Skeletal muscle tissue (tissue), 4 donors: ENCODE data around the gene NRG3. TPM values are rescaled to one million over a fixed set of nuclear protein-coding genes. Genes with fewer than 3 reads are reported as not detected.

ENCODE experiments used
- H3K27ac ChIP-seq: one replicate; pipeline ENCODE4 v1.7.0; 2013; ENCODE audit warnings: mild to moderate bottlenecking, low read depth, low read length, inconsistent platforms
- H3K27me3 ChIP-seq, 3 donors: one replicate each; pipeline ENCODE4 v1.7.0; 2013; ENCODE audit warnings: low read length in 3 of 3; ENCODE audit not compliant: control insufficient read depth in 3 of 3, insufficient read depth in 3 of 3
- H3K36me3 ChIP-seq, 3 donors: one replicate each; pipeline ENCODE4 v1.7.0; 2013; ENCODE audit warnings: low read length in 3 of 3; ENCODE audit not compliant: control insufficient read depth in 3 of 3, insufficient read depth in 3 of 3
- H3K4me1 ChIP-seq, 3 donors: one replicate each; pipeline ENCODE4 v1.7.0; 2013; ENCODE audit warnings: low read length in 3 of 3, mild to moderate bottlenecking in 3 of 3; ENCODE audit not compliant: control insufficient read depth in 3 of 3, insufficient read depth in 3 of 3
- H3K4me3 ChIP-seq, 3 donors: one replicate each; pipeline ENCODE4 v1.7.0; 2013; ENCODE audit warnings: low read length in 3 of 3
- H3K9ac ChIP-seq, 3 donors: one replicate each; pipeline ENCODE4 v1.7.0; 2013; ENCODE audit warnings: low read length in 3 of 3, mild to moderate bottlenecking in 3 of 3, moderate library complexity in 2 of 3, low read depth in 1 of 3
- H3K9me3 ChIP-seq, 3 donors: one replicate each; pipeline ENCODE4 v1.7.0; 2013; ENCODE audit warnings: low read length in 3 of 3; ENCODE audit not compliant: control insufficient read depth in 3 of 3
- total RNA-seq: library from RNA; depleted of rRNA; stranded (reverse); fragments of >200 nt; gene quantifications from one replicate; pipeline ENCODE4 v1.2.3, GENCODE V29; 2014
- donor health status: Osteomylitis.

NRG3 gene
- total RNA-seq, 1 donor from 2014 or later: not detected

DNA sequence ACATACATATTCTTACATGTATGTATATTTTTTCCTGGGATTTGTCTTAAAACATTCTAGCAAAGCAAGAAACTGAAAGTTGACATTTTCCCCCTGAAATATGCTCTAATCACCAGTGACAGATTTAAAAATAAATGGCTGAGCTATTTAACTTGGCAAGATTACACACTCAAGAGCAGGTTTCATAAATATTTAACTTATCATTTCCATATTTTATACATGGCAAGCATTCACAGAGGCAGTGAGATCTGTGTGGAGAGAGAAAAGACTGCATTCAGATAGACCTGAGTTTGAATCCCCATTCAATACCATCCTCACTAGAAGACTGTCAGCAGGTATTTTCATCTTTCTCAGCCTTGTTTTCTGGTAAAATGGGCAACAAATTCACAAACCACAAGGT, 1043.0 kb downstream of the NRG3 start:
- Histone ChIP-seq H3K36me3 (no peaks in the 10 kb centered on the region), H3K4me3 (no peak overlapping the region), H3K27me3 (no peaks in the 10 kb centered on the region), H3K27ac (no peak overlapping the region), H3K9me3 (no peaks in the 10 kb centered on the region), H3K9ac (no peak overlapping the region), H3K4me1 (no peaks in the 10 kb centered on the region)

DNA sequence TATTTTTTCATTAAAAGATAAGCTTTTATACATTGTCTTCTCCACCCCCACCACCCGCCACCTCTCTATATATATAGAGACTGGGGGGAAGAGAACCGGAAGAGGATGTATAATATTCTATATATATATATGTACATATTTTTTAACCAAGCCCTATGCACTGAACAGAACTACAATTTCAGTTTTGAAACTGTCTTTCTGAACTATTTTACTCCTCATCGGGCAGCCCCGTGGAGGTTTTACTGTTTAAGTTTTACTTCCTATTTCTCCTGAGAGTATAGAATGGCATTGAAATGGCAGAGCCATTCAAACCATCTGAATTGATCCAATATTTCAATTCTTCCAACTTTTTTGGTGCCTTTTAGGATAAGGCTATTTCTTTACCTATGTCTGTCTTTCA, 1047.1 kb downstream of the NRG3 start:
- Histone ChIP-seq H3K9ac (no peak overlapping the region), H3K27me3 (no peaks in the 10 kb centered on the region), H3K27ac (no peak overlapping the region), H3K4me3 (no peak overlapping the region), H3K4me1 (no peaks in the 10 kb centered on the region), H3K9me3 (no peaks in the 10 kb centered on the region), H3K36me3 (no peaks in the 10 kb centered on the region)

DNA sequence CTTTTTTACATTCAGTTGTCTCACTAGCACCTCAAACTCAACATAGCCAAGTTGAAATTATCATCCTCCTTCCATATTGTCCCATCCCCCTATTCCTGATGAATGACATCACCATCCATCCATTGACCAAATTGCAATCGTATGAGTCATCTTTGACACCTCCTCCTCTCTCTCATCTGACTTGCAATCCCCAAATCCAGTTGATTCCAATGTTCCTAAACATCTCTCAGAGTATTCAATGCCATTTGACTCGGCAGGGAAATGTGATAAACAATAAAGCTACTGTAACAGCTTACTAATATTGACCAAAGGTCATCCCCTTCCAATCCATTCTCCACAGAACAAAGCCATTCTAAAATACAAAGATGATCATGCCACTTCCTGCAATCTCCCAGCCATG, 1047.8 kb downstream of the NRG3 start:
- H3K4me1 ChIP-seq: no peaks in the 10 kb centered on the region
- H3K27me3 ChIP-seq: no peaks in the 10 kb centered on the region
- no peak overlapping the region for H3K9ac ChIP-seq
- H3K27ac ChIP-seq: no peak overlapping the region
- no peak overlapping the region for H3K4me3 ChIP-seq
- H3K36me3 ChIP-seq: no peaks in the 10 kb centered on the region
- no peaks in the 10 kb centered on the region for H3K9me3 ChIP-seq

DNA sequence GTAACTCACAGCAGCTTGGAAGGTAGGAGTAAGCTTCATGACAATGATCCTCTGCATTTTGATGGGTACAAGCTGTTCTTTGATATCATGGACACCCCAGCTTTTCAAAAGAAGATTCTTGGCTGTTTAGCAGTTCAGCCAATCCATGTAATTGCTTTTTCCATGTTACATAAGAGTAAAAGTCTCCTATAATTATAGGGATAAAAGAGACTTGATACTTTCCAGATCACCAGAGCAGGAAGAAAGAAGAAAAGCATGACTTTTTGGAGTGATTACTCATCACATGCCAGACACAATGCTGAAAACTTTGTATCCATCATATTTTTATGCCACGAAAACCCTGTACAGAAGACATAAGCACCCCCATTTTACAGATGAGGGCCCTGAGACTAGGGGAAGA, 1049.7 kb downstream of the NRG3 start:
- no peaks in the 10 kb centered on the region for H3K4me1 ChIP-seq
- H3K9ac ChIP-seq: no peak overlapping the region
- H3K9me3 ChIP-seq: no peaks in the 10 kb centered on the region
- no peak overlapping the region for H3K27ac ChIP-seq
- H3K4me3 ChIP-seq: no peak overlapping the region
- no peaks in the 10 kb centered on the region for H3K36me3 ChIP-seq
- no peaks in the 10 kb centered on the region for H3K27me3 ChIP-seq

DNA sequence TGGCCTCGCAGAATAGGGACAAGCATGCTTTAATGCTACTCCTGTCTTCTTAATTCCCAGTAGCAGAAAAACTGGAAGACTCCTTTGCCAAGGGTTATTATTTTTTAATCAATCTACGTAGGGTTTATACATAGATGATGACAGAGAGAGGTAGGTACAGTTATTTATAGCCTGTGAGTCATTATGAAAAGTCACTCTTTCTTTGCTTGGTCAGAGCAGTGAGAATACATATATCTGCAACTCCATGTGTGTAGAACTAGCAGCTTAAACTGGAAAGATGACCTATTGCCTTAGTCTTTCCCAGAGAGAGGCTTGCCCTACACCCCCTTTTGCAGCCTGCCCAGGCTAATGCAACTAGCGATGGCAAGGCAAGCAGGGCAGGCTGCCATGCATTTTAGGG, 1050.6 kb downstream of the NRG3 start:
- H3K9me3 ChIP-seq: no peaks in the 10 kb centered on the region
- H3K36me3 ChIP-seq: no peaks in the 10 kb centered on the region
- H3K4me3 ChIP-seq: no peak overlapping the region
- no peaks in the 10 kb centered on the region for H3K4me1 ChIP-seq
- H3K27ac ChIP-seq: no peak overlapping the region
- H3K27me3 ChIP-seq: no peaks in the 10 kb centered on the region
- H3K9ac ChIP-seq: no peak overlapping the region

DNA sequence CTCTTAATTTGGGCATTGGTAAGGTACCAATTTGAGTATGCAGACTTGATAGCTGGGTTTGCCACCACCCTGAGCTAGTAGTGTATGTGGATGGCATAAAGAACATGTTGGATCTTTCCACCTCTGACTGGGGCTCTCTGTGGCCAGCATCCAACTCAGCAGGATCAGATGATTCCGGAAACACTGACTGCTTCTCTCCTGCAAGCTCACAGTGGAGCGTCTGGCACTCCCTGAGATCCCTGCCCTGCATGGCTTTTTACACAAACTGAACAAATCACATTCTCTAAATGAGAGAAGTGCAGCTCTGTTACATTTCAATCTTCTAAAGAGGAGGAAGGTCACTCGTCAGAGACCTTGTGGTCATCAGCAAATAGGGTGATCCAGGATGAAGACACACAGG, 1057.5 kb downstream of the NRG3 start:
- H3K27ac ChIP-seq: no peak overlapping the region
- H3K9ac ChIP-seq: no peak overlapping the region
- no peak overlapping the region for H3K4me3 ChIP-seq
- no peaks in the 10 kb centered on the region for H3K27me3 ChIP-seq
- H3K36me3 ChIP-seq: no peaks in the 10 kb centered on the region
- H3K9me3 ChIP-seq: no peaks in the 10 kb centered on the region
- no peaks in the 10 kb centered on the region for H3K4me1 ChIP-seq

DNA sequence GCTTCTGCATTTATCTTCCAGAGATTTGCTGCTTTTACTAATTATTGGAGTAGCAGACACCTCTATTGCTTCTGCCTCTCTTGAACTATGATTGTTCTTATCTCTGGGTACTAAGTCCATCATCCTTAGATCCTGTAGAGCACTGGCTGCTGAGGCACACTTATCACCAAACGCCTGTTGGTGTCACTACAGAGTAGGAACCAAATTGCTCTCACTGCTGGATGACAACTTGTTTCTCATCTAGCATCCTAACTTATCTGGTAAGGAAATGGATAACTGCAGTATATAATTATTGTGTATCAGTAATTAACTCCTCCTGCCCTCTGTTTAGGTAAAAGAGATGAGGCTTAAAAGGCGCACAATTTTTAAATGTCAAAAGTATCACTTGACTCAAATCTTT, 1059.4 kb downstream of the NRG3 start:
- Histone ChIP-seq H3K4me3 (no peak overlapping the region), H3K36me3 (no peaks in the 10 kb centered on the region), H3K9me3 (no peaks in the 10 kb centered on the region), H3K4me1 (no peaks in the 10 kb centered on the region), H3K9ac (no peak overlapping the region), H3K27me3 (no peaks in the 10 kb centered on the region), H3K27ac (no peak overlapping the region)

DNA sequence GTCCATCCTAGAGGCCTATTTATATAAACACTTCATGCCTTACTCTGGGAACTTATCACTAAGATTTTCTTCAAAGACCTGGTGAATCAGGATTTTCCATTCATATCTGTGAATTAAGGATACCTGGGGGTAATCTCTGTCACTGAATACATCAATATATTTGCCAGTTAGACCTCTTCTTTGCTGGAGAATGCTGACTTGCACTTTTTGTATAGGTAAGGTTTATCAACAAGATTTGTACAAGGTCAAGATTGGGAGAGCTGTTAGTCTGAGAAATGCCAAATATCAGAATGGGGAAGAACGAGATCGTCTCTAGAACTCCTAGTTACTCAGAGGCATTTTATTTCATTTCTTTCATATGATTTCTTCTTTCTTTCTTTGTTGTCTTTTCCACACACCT, 1060.0 kb downstream of the NRG3 start:
- Histone ChIP-seq H3K27ac (no peak overlapping the region), H3K27me3 (no peaks in the 10 kb centered on the region), H3K36me3 (no peaks in the 10 kb centered on the region), H3K4me3 (no peak overlapping the region), H3K4me1 (no peaks in the 10 kb centered on the region), H3K9ac (no peak overlapping the region), H3K9me3 (no peaks in the 10 kb centered on the region)

DNA sequence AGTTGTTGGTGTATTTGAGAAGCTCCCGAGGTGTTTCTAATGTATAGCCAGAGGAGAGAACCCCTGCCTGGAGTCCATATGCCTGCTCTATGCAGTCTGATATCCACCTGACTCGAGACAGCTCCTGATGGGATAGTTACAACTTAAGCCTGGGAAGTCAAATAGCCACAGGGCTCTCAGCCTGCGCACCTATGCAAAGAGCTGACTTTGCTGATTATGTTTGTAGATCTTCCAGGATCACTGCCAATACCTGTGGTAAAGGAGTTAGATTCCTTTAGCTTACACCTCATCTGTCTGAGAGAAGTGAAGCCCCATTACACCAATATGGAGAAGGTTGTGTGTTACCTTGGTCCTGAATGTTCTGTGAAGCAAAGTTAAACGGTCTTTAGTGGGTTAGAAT, 1063.3 kb downstream of the NRG3 start:
- H3K27ac ChIP-seq: no peak overlapping the region
- H3K36me3 ChIP-seq: no peaks in the 10 kb centered on the region
- H3K9ac ChIP-seq: no peak overlapping the region

DNA sequence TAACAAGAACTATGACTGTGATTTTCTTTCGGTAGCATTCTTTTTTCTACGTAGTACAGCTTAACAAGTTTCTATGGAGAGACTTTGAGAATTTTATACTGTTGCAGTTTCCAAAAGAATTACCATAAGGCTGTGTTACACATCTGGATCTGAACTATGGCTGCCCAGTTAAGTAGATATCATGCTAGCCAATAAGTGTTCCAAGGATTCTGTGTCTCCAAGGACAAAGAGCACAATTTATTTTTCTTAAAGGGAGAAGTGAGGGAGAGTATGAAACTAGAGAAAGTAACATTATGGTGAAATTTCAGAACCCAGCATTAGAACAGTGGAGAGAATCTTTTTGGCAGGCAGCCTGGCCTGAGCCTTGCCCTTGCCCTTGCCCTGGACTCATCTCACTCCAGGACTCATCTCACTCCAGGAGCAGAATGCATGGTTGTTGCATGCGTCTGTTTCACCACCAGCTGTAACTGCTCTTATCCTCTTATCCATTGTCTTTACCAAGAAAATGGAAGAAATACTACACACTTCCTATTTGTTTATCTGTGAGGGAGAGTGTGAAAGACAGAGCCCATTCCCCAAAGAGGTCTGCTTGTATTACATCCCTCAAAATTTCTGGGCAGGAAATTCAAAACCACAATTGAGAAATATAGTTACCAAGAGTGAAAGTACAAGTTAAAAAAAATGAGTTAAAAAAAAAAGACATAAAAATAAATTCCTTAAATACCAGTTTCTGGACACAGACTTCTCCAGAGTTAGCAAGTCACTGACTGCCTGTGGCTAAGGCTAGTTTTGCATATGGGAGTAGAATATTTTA, 1067.5 kb downstream of the NRG3 start:
- Histone ChIP-seq H3K9me3 (no peaks in the 10 kb centered on the region), H3K27me3 (no peaks in the 10 kb centered on the region), H3K36me3 (no peaks in the 10 kb centered on the region), H3K9ac (no peak overlapping the region), H3K4me3 (no peak overlapping the region), H3K27ac (no peak overlapping the region), H3K4me1 (no peaks in the 10 kb centered on the region)

More for the DNA sequence above, 1063.3 kb downstream of the NRG3 start:
- H3K4me1 ChIP-seq: no peaks in the 10 kb centered on the region
- H3K27me3 ChIP-seq: no peaks in the 10 kb centered on the region
- H3K4me3 ChIP-seq: no peak overlapping the region
- no peaks in the 10 kb centered on the region for H3K9me3 ChIP-seq
